ENCODE measurements around the gene TANGO2.

Gene TANGO2

GRCh38 chr22:20020533-20021195 lies at the start of gene TANGO2:
TANGO2 (plus strand) TSS chr22:20021110; CDS start chr22:20036799, 15,689 bp downstream.
- Histone ChIP-seq H3K36me3 (ENCODE audit: control insufficient read depth, insufficient read depth, low read length) (no peaks in the 10 kb centered on the region), H3K4me3 (ENCODE audit: low read length) (peak within 1 kb of the TSS; percentile 90), H3K4me1 (ENCODE audit: control insufficient read depth, insufficient read depth, low read length) (peaks cover 23% of the 10 kb centered on the region)

GRCh38 chr22:19971276-19972124 lies 49.4 kb upstream of the TANGO2 start:
- Histone ChIP-seq H3K9me3 (ENCODE audit: control insufficient read depth, low read length) (no peaks in the 10 kb centered on the region), H3K36me3 (ENCODE audit: control insufficient read depth, insufficient read depth, low read length) (no peaks in the 10 kb centered on the region), H3K27me3 (ENCODE audit: control insufficient read depth, insufficient read depth, low read length) (no peaks in the 10 kb centered on the region), H3K4me3 (ENCODE audit: low read length) (no peak overlapping the region), H3K9ac (ENCODE audit: low read length) (no peak overlapping the region), H3K4me1 (ENCODE audit: control insufficient read depth, insufficient read depth, low read length) (peaks cover 14% of the 10 kb centered on the region)

More at GRCh38 chr22:20020533-20021195, at the start of gene TANGO2:
- Histone ChIP-seq H3K9ac (ENCODE audit: low read length) (peak within 1 kb of the TSS; percentile 91), H3K27me3 (ENCODE audit: control insufficient read depth, insufficient read depth, low read length) (peaks cover 15% of the 10 kb centered on the region), H3K9me3 (ENCODE audit: control insufficient read depth, low read length) (no peaks in the 10 kb centered on the region)

DNA sequence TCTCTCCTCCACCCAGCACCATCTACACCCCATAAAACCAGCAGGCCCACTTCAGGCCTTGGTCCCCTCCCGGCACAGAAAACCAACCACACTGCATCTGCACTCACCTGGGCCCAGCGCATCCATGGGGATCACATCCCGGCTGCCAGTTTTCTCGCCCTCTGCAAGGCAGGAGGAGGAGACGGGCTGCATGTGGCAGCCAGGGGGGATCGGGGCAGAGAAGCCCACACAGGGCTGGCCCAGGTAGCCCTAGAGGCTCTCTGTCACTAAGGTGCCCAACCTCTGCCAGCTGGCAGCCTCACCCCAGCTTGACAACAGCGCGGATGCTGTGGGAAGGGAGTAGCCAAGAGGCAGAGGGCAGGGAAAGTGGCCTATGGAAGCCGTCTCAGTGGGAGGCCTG lies 48.7 kb upstream of the TANGO2 start:
- no peaks in the 10 kb centered on the region for H3K27me3 ChIP-seq (ENCODE audit: control insufficient read depth, insufficient read depth, low read length)
- no peaks in the 10 kb centered on the region for H3K36me3 ChIP-seq (ENCODE audit: control insufficient read depth, insufficient read depth, low read length)
- peaks cover 14% of the 10 kb centered on the region for H3K4me1 ChIP-seq (ENCODE audit: control insufficient read depth, insufficient read depth, low read length)
- no peak overlapping the region for H3K4me3 ChIP-seq (ENCODE audit: low read length)
- no peaks in the 10 kb centered on the region for H3K9me3 ChIP-seq (ENCODE audit: control insufficient read depth, low read length)
- H3K9ac ChIP-seq (ENCODE audit: low read length), result no peak overlapping the region

DNA sequence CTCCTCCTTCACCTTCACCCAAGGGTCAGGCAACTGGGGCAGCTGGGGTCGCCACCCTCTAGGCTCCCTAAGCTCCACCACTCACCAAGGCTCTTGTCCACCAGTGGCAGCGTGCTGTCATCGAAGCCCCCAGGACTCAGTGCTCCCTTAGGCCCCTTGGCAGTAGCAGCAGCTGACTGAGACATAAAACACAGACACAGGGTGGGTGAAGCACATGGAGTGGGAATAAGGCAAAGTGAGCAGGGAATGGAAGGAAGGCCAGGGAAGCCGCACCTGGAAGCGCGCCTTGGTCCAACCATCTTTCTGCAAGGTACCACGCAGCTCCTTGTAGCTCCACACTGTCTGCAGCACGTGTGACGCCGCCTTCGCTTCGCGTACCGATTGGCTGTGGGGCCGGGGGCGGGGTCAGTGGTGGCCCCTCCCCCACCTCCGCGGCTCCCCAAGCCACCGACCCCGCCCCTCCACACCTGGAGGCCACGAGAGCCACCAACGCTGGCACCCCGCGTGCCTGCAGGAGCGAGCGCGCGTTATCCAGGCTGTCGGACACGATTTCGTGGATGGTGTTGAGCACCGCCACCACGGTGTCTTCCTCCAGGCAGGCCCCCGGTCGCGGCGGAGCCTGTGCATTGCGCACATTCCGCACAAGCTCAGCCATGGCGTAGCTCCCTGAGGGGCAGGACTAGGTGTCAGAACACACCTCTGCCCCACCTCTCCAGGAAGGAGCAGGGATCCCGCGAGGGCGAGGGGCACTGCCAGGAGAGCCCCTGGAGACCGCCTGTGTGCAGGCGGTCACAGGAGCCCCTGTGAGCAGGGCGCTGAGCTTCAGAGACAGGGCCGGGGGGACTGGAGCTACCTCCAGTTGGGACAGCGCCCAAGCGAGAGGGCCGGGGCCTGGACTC lies 48.0 kb upstream of the TANGO2 start:
- Histone ChIP-seq H3K9me3 (ENCODE audit: control insufficient read depth, low read length) (no peaks in the 10 kb centered on the region), H3K9ac (ENCODE audit: low read length) (no peak overlapping the region), H3K36me3 (ENCODE audit: control insufficient read depth, insufficient read depth, low read length) (no peaks in the 10 kb centered on the region), H3K27me3 (ENCODE audit: control insufficient read depth, insufficient read depth, low read length) (no peaks in the 10 kb centered on the region), H3K4me1 (ENCODE audit: control insufficient read depth, insufficient read depth, low read length) (peaks cover 10% of the 10 kb centered on the region), H3K4me3 (ENCODE audit: low read length) (no peak overlapping the region)

DNA sequence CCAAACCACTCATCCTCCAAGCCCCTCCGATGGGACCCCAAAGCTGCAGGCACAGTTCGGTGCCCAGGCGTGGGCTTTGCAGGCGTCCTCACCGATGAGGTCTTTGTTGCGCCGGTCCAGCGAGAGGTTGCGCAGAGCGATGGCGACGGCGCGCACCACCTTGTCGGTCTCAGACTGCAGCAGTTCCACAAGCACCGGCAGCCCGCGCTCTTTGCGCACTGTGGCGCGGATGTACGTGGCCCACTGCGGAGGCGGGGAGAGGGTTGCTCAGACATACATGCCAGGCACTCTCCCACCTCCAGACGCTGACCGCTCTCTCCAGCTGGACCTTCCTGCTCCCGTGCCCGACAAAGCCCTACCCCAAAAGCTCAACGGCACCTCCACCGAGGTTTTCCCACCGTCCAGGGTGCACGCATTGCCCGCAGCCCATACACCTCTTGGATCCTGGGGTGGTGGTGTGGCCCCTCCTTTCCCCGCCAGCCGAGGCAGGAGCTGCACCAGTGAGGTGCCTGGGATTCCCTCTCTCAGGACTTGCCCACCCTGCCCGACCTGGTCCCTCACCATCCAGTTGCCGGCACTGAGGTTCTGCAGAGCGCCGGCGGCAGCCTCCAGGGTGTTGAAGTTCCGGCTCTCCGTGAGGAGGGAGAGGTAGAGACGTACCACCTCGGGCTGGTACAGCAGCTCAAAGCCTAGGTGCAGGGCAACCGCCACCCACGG lies 47.2 kb upstream of the TANGO2 start:
- H3K36me3 ChIP-seq (ENCODE audit: control insufficient read depth, insufficient read depth, low read length), result no peaks in the 10 kb centered on the region
- H3K9me3 ChIP-seq (ENCODE audit: control insufficient read depth, low read length), result no peaks in the 10 kb centered on the region
- no peak overlapping the region for H3K4me3 ChIP-seq (ENCODE audit: low read length)
- H3K27me3 ChIP-seq (ENCODE audit: control insufficient read depth, insufficient read depth, low read length), result no peaks in the 10 kb centered on the region
- H3K9ac ChIP-seq (ENCODE audit: low read length), result no peak overlapping the region
- peaks cover 10% of the 10 kb centered on the region for H3K4me1 ChIP-seq (ENCODE audit: control insufficient read depth, insufficient read depth, low read length)

DNA sequence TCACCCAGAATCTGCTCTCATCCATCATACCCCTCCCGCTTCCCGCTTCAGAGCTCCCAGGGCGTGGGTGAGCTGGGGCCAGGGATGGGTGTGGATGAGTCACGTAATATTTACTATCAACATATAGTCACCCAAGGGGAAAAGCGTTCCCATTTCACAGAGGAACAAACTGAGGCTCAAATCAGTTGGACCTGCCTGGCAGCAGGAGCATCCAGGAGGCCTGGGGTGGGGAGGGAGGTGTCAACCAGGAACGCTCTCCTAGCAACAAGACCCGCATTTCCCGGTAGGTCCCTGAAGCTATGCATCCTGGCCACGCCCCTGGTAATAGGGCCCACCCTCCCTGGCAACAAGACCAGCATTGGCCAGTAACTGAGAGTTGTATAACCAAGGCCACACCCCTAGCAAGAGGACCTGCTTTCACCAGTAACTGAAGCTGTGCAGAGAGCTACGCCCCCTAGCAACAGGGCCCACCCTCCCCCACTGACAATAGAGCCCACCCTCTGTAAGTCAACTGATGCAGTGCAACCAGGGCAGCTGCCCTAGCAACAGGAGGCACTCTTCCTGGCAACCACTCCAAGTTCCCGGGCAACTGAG lies 46.5 kb upstream of the TANGO2 start:
- H3K27me3 ChIP-seq (ENCODE audit: control insufficient read depth, insufficient read depth, low read length), result no peaks in the 10 kb centered on the region
- no peak overlapping the region for H3K4me3 ChIP-seq (ENCODE audit: low read length)
- H3K9me3 ChIP-seq (ENCODE audit: control insufficient read depth, low read length), result no peaks in the 10 kb centered on the region
- no peak overlapping the region for H3K9ac ChIP-seq (ENCODE audit: low read length)
- peaks cover 10% of the 10 kb centered on the region for H3K4me1 ChIP-seq (ENCODE audit: control insufficient read depth, insufficient read depth, low read length)
- no peaks in the 10 kb centered on the region for H3K36me3 ChIP-seq (ENCODE audit: control insufficient read depth, insufficient read depth, low read length)

DNA sequence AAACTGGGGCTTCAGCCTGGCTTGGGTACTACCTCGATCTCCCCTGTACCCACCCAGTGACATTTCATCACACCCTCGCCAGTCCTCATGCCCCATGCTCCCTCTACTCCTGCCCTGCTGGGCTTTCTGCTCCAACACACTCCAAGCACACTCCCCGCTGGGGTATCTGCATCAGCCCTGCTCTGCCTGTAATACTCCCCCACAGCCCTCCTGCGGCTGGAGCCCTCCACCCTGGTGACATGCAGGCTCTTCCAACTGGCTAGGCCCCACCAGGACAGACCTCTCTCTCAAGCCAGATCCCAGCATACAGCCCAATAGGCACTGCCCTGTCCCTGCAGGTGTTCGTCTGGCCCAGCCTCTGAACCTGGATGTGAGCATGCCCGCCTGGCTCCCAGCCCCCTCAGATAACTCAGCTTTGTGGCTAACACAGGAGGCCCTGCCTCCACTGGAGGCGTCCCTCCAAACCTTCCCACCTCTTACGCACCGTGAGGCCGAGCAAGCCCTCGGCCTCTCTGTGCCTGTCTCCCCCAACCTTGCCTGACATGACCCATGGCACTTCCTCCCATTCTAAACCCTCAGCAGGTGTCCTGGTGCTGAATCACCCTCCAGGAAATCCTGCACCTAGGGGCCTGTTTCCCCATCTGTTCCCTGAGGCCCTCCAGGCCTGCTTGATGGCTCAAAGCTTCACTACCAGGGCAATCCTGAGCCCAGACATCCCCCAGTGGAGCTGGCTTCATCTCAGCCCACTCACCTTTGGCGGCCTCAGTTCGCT lies 45.8 kb upstream of the TANGO2 start:
- Histone ChIP-seq H3K4me3 (ENCODE audit: low read length) (no peak overlapping the region), H3K36me3 (ENCODE audit: control insufficient read depth, insufficient read depth, low read length) (no peaks in the 10 kb centered on the region), H3K27me3 (ENCODE audit: control insufficient read depth, insufficient read depth, low read length) (no peaks in the 10 kb centered on the region), H3K9me3 (ENCODE audit: control insufficient read depth, low read length) (no peaks in the 10 kb centered on the region), H3K4me1 (ENCODE audit: control insufficient read depth, insufficient read depth, low read length) (peaks cover 10% of the 10 kb centered on the region), H3K9ac (ENCODE audit: low read length) (no peak overlapping the region)

DNA sequence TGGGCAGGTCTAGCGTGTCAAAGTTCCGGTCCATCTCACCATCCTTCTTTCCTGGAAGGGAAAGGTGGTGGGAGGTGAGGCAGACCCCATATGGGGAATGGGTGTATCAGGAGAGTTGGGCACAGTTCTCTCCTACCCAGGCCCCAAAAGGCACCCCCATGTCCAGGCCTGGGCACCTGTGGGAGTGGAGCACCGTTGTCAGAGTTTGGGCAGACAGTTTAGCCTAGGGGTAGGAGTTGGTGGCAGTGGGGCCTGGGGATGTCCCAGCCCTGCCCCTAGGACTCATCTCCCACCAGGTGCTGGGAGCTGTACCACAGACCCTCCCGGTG lies 45.2 kb upstream of the TANGO2 start:
- Histone ChIP-seq H3K27me3 (ENCODE audit: control insufficient read depth, insufficient read depth, low read length) (no peaks in the 10 kb centered on the region), H3K9me3 (ENCODE audit: control insufficient read depth, low read length) (no peaks in the 10 kb centered on the region), H3K4me1 (ENCODE audit: control insufficient read depth, insufficient read depth, low read length) (peaks cover 8% of the 10 kb centered on the region), H3K4me3 (ENCODE audit: low read length) (no peak overlapping the region), H3K36me3 (ENCODE audit: control insufficient read depth, insufficient read depth, low read length) (no peaks in the 10 kb centered on the region), H3K9ac (ENCODE audit: low read length) (no peak overlapping the region)

DNA sequence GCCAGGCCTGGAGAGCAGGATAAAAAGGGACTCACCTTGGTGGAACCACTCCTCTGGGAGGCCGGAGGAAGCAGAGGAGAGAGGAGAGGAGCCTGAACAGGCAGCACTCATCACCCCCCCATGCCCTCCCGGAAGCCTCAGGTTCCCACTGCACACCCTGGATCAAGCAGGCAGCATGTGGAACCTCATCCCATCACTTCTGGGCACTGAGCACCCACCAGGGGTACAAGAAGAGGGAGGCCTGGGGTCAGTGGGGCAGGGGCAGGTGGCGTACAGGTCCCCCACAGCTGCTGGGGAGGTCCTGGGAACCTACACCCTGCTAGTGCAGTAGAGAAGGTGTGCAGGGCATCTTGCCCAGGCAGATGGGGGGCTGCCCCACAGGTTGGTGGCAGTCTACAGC lies 44.2 kb upstream of the TANGO2 start:
- Histone ChIP-seq H3K9me3 (ENCODE audit: control insufficient read depth, low read length) (no peaks in the 10 kb centered on the region), H3K36me3 (ENCODE audit: control insufficient read depth, insufficient read depth, low read length) (no peaks in the 10 kb centered on the region), H3K27me3 (ENCODE audit: control insufficient read depth, insufficient read depth, low read length) (no peaks in the 10 kb centered on the region), H3K4me3 (ENCODE audit: low read length) (no peak overlapping the region), H3K4me1 (ENCODE audit: control insufficient read depth, insufficient read depth, low read length) (peaks cover 5% of the 10 kb centered on the region), H3K9ac (ENCODE audit: low read length) (no peak overlapping the region)

- H3K9ac ChIP-seq (ENCODE audit: low read length), result no peak overlapping the region
- no peak overlapping the region for H3K4me3 ChIP-seq (ENCODE audit: low read length)
- peaks cover 5% of the 10 kb centered on the region for H3K4me1 ChIP-seq (ENCODE audit: control insufficient read depth, insufficient read depth, low read length)
- H3K9me3 ChIP-seq (ENCODE audit: control insufficient read depth, low read length), result no peaks in the 10 kb centered on the region
- no peaks in the 10 kb centered on the region for H3K36me3 ChIP-seq (ENCODE audit: control insufficient read depth, insufficient read depth, low read length)
- no peaks in the 10 kb centered on the region for H3K27me3 ChIP-seq (ENCODE audit: control insufficient read depth, insufficient read depth, low read length)
Observed at GRCh38 chr22:19977296-19978243, 43.3 kb upstream of the TANGO2 start.

Measured in mucosa of stomach (tissue), 1 donor.